VCaP (cell line): Measurements from ENCODE around the gene IGSF9B.

Experiments used
- H3K27ac ChIP-seq: fragments of 450-650 bp; 2 replicates; pipeline ENCODE4 v1.5.1; 2017
- TF ChIP-seq, protein P1 (sequence below): fragments of 450-650 bp; conservative IDR thresholded peaks from 2 replicates; pipeline ENCODE4 v1.5.1; 2017; ENCODE audit warnings: mild to moderate bottlenecking, moderate library complexity

The IGSF9B gene

DNA sequence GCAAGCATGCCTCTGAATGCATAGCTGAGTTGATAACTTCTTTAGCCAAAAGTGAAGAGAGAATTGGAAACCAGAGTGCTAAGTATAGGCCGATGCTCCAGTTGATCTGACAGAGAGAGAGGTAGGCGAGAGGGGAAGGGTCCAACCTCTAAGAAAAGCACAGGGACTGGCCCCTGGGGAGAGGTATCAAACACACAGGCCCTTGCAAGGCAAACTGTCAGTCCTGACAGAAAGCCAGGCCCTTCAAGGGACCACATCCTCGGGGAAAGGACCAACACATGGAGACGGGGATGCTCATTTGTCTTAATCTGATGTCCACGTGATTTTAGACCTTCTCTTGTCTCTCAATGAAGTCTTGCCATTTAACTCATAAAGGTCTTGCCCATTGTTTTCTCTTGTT lies 67.6 kb downstream of the IGSF9B start:
- H3K27ac ChIP-seq, result no peak overlapping the region

DNA sequence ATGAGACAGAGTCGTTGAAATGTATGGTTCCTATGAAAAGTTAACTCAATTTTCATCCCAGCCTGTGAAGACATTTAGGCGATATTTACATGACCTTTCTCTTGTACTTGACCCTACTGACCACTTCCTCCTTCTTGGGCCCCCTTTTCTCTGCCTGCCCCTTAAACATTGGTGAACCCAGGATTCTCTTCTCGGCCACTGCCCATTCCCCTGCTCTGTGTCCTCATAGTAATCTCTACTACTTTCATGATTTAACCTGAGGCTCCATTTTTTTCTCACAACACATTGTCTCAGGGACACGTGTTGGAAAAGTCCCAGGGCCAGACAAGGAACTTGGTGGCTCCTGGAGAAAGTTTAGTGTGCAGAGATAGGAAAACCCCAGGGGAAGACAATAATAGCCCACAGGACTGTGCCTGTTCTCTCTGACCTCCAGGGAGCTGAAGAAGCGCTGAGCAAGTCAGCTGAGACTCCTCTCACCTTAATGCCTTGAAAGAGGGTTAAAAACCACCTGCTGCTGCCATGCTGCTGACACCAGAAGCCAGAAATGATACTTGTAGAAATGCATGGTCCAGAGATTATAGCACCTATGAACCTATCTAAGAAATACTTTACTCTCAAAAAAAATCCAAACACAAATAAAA lies 69.0 kb downstream of the IGSF9B start:
- H3K27ac ChIP-seq, result no peak overlapping the region
- TF ChIP-seq, protein P1, sequence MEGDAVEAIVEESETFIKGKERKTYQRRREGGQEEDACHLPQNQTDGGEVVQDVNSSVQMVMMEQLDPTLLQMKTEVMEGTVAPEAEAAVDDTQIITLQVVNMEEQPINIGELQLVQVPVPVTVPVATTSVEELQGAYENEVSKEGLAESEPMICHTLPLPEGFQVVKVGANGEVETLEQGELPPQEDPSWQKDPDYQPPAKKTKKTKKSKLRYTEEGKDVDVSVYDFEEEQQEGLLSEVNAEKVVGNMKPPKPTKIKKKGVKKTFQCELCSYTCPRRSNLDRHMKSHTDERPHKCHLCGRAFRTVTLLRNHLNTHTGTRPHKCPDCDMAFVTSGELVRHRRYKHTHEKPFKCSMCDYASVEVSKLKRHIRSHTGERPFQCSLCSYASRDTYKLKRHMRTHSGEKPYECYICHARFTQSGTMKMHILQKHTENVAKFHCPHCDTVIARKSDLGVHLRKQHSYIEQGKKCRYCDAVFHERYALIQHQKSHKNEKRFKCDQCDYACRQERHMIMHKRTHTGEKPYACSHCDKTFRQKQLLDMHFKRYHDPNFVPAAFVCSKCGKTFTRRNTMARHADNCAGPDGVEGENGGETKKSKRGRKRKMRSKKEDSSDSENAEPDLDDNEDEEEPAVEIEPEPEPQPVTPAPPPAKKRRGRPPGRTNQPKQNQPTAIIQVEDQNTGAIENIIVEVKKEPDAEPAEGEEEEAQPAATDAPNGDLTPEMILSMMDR, result no peak

More for the DNA sequence above, 67.6 kb downstream of the IGSF9B start:
- TF ChIP-seq, protein P1, result no peak

DNA sequence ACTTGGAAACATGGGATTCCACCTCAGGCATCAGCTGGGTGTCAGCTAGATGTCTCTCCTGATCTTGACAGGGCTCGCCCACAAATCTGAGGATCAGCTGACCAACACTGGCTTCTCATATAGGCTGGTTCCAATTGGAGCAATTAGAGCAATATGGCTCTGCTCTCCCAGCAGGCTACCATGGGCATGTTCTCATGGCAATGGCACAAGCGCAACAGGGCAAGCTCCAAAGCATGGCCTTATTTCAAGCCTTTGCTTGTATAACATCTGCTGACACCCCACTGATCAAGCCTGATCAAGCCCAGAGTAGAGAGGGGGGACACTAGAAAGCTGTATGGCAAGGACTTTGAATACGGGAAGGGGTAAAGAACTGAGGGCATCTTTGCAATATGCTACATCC lies 70.7 kb downstream of the IGSF9B start:
- TF ChIP-seq, protein P1, result no peak
- no peak overlapping the region for H3K27ac ChIP-seq

DNA sequence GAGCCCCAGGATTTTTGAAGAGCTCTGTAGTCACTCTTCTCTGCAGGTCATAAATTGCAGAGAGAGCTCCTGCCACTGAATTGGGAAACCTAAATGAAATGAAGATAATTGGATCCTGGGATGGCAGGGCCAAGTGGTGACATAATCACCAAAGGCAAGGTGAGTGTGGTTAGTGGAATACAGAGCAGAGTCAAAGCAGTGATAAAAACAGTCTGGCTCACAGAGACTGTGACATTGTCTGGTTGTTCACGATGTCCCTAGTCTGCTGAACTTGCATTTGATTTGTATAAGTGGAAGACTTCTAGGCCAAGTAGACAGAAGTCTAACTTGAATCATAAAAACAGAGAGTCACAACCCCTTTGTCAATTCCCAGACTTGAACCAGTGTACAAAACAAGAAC lies 84.6 kb downstream of the IGSF9B start:
- H3K27ac ChIP-seq, result no peak overlapping the region
- TF ChIP-seq, protein P1, result no peak

DNA sequence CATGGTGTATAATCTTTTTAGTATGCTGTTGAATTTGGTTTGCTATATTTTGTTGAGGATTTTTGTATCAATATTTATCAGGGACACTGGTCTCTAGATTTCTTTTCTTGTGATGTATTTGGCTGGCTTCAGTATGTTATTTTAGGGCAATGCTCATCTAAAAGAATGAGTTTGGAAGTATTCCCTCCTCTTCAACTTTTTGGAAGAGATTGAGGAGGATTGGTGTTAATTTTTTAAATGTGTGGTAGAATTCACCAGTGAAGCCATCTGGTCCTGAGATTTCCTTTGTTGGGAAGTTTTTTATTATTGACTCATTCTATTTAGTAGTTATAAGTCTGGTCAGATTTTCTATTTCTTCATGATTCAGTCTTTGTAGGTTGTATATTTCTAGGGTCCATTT lies 89.3 kb downstream of the IGSF9B start:
- H3K27ac ChIP-seq, result no peak overlapping the region
- TF ChIP-seq, protein P1, result no peak

DNA sequence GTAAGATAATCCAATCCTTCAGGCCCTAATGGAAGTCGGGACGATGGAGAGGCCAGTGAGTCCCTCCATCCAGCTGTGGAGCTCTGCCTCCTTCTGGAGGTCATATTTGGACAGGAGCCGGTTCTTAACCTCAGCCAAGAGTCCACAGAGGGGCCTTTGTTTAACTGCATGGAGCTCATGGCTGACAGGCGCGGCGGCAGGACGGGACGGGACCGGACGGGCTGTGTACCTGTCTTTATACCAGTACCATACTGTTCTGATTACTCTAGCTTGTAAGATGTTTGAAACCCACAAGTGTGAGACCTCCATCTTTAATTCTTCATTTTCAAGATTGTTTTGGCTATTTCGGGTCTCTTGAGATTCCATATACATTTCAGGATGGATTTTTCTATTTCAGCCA lies 91.3 kb downstream of the IGSF9B start:
- TF ChIP-seq, protein P1, result no peak
- H3K27ac ChIP-seq, result no peak overlapping the region

DNA sequence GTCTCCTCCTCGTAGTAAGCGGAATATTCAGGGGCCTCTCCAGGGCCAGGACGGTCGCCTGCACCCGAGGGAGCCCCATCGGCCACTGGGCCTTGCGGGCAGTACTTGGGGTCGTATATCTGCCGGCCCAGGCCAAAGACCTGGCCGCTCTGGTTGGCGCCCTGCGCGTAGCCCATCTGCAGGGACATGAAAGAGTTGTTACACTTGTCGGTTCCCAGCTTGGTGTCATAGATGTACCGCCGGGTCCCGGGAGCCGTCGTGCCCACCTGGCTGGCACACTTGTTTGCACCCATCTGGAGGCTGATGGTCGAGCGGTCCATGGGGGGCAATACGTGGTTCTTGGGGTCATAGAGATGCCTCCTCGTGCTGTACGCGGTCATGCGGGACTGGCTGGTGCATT lies 92.0 kb downstream of the IGSF9B start:
- TF ChIP-seq, protein P1, result no peak
- no peak overlapping the region for H3K27ac ChIP-seq
